GM12891 (cell line): ENCODE results near the gene DHDDS.

Experiments used
- POLR2A ChIP-seq: IDR thresholded peaks from 2 replicates; pipeline ENCODE4 v1.6.1; 2011; ENCODE audit warnings: low read depth, low read length, control low read depth
- POLR2AphosphoS5 ChIP-seq: IDR thresholded peaks from 2 replicates; pipeline ENCODE4 v1.6.1; 2011; ENCODE audit warnings: low read depth, low read length, control low read depth

DNA sequence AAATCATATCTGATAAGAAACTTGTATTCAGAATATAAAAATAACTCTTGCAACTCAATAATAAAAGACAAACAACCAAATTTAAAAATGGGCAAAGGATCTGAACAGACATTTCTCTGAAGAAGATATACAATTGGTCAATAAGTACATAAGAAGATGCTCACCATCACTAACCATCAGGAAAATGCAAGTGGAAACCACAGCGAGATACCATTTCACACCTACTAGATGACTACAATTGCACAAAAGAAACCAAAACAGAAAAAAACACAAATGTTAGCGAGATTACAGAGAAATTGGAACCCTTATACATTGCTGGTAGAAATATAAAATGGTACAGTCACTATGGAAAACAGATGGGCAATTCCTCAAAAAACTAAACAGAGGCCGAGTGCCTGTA, 48.0 kb upstream of the DHDDS start:
- TF ChIP-seq POLR2AphosphoS5 = no peak
- TF ChIP-seq POLR2A = no peak
